Right atrium auricular region (tissue), 2 donors: ENCODE results near the gene C6orf15. TPM values are rescaled to one million over a fixed set of nuclear protein-coding genes. Genes with fewer than 3 reads are reported as not detected.

Experiments
- DNase-seq: peaks from one replicate; pipeline ENCODE4 v3.0.0-alpha.2; 2019; ENCODE audit warnings: low spot score
- H3K27ac ChIP-seq, 2 donors: fragments of 200-600 bp; sonication (generic); 1 replicate in 1 of 2; 2 replicates in 1 of 2; pipeline ENCODE4 v1.5.1; 2016 to 2019
- H3K27me3 ChIP-seq, 2 donors: fragments of 200-600 bp; sonication (generic); one replicate each; pipeline versions ENCODE4 v1.5.1 to v1.6.0; 2017 to 2019
- H3K36me3 ChIP-seq: fragments of 200-600 bp; sonication (generic); one replicate; pipeline ENCODE4 v1.5.1; 2016
- H3K4me1 ChIP-seq, 2 donors: fragments of 200-600 bp; sonication (generic); one replicate each; pipeline versions ENCODE4 v1.5.1 to v1.6.0; 2017 to 2019
- H3K4me3 ChIP-seq, 2 donors: fragments of 200-600 bp; sonication (generic); 1 replicate in 1 of 2; 2 replicates in 1 of 2; pipeline ENCODE4 v1.5.1; 2017 to 2019; ENCODE audit warnings: mild to moderate bottlenecking in 1 of 2, moderate library complexity in 1 of 2
- H3K9me3 ChIP-seq, 2 donors: fragments of 200-600 bp; sonication (generic); one replicate each; pipeline ENCODE4 v1.5.1; 2019
- CTCF ChIP-seq, 2 donors: fragments of 200-600 bp; sonication (generic); IDR thresholded peaks; one replicate each; pipeline ENCODE4 v1.5.1; 2019; ENCODE audit warnings: antibody characterized with exemption in 2 of 2
- total RNA-seq, 2 donors: library from RNA; depleted of rRNA; stranded (reverse); fragments of >200 nt; gene quantifications; one replicate each; pipeline ENCODE4 v1.1.0, GENCODE V29; 2016

C6orf15 gene
- total RNA-seq, 2 donors from 2014 or later = not detected

- Histone ChIP-seq H3K4me3 (no peak overlapping the region), H3K27ac (peak overlapping the region; percentile 48 to 54), H3K36me3 (no peaks in the 10 kb centered on the region), H3K4me1 (peaks cover 0 to 37% of the 10 kb centered on the region in 2 donors), H3K9me3 (no peaks in the 10 kb centered on the region), H3K27me3 (no peaks in the 10 kb centered on the region)
- no peak for TF ChIP-seq CTCF (IDR thresholded peaks at IDR 0.05)
- DNase-seq = peak; percentile 79
Measured at GRCh38 chr6:31122791-31123706, 10.7 kb upstream of the C6orf15 start.

- no peak overlapping the region for H3K27ac ChIP-seq
- no peak for DNase-seq
- H3K27me3 ChIP-seq = no peaks in the 10 kb centered on the region
- no peak for TF ChIP-seq CTCF (IDR thresholded peaks at IDR 0.05)
- no peaks in the 10 kb centered on the region for H3K9me3 ChIP-seq
- H3K36me3 ChIP-seq = no peaks in the 10 kb centered on the region
- peaks cover 0 to 40% of the 10 kb centered on the region in 2 donors for H3K4me1 ChIP-seq
- H3K4me3 ChIP-seq = no peak overlapping the region
Measured at GRCh38 chr6:31121131-31121790, 8.9 kb upstream of the C6orf15 start.

- no peak within 1 kb of the TSS for H3K4me3 ChIP-seq
- H3K27ac ChIP-seq = no peak within 1 kb of the TSS
- no peak for TF ChIP-seq CTCF (IDR thresholded peaks at IDR 0.05)
- no peaks in the 10 kb centered on the region for H3K27me3 ChIP-seq
- DNase-seq = no peak
- no peaks in the 10 kb centered on the region for H3K9me3 ChIP-seq
- H3K36me3 ChIP-seq = no peaks in the 10 kb centered on the region
- peaks cover 0 to 34% of the 10 kb centered on the region in 2 donors for H3K4me1 ChIP-seq
Measured at GRCh38 chr6:31120151-31120915, 8.0 kb upstream of the C6orf15 start, which contains the start of gene CDSN. CDSN (minus strand) TSS chr6:31120446; CDS start chr6:31120419, 27 bp downstream.

- no peak for DNase-seq
- H3K4me1 ChIP-seq = peaks cover 0 to 39% of the 10 kb centered on the region in 2 donors
- TF ChIP-seq CTCF (IDR thresholded peaks at IDR 0.05) = no peak
Measured at GRCh38 chr6:31118178-31118577, 5.8 kb upstream of the C6orf15 start.

GRCh38 chr6:31116661-31117385 lies 4.4 kb upstream of the C6orf15 start:
- Histone ChIP-seq H3K4me3 (peak overlapping the region in 1 of 2 donors; percentile 35), H3K27me3 (no peaks in the 10 kb centered on the region), H3K4me1 (peaks cover 0 to 31% of the 10 kb centered on the region in 2 donors), H3K36me3 (no peaks in the 10 kb centered on the region), H3K9me3 (no peaks in the 10 kb centered on the region), H3K27ac (peak overlapping the region in 1 of 2 donors; percentile 49)
- DNase-seq = peak; percentile 66
- no peak for TF ChIP-seq CTCF (IDR thresholded peaks at IDR 0.05)

More at GRCh38 chr6:31118178-31118577, 5.8 kb upstream of the C6orf15 start:
- Histone ChIP-seq H3K4me3 (no peak overlapping the region), H3K27me3 (no peaks in the 10 kb centered on the region), H3K36me3 (no peaks in the 10 kb centered on the region), H3K27ac (no peak overlapping the region), H3K9me3 (no peaks in the 10 kb centered on the region)
